DOHH2 (cell line): ENCODE data around the gene WWOX.

Experiments
- CTCF ChIP-seq: fragments of 200-600 bp; sonication (generic); IDR thresholded peaks from one replicate; pipeline ENCODE4 v1.5.1; 2014; ENCODE audit warnings: antibody characterized with exemption, mild to moderate bottlenecking, low read depth, low read length; ENCODE audit not compliant: poor library complexity, severe bottlenecking
- EZH2phosphoT487 ChIP-seq: fragments of 200-600 bp; sonication (generic); IDR thresholded peaks from 2 replicates; pipeline ENCODE4 v1.6.1; 2017; ENCODE audit warnings: borderline replicate concordance, mild to moderate bottlenecking, antibody characterized with exemption, low read length, moderate library complexity, mixed read lengths

DNA sequence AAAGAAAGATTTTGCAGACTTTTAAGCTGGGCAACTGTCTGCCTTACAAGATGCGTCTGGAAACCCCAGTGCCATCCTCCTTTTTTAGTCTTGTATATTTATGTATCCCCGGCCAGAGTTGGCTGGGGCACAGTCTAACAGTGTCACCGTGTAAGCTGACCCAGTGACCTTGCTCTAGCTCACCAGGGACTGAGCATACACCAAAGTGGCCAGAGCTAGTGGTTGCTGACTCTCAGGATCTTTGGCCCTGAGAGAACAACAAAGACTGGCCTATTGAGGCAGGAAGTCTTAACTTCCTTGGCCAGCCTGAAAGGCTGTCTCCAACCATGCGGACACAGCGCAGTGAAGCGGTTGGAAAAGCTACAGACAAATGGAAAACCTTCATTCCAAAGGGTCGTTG, 745.2 kb downstream of the WWOX start:
- TF ChIP-seq CTCF (no peak), EZH2phosphoT487 (no peak)
